ENCODE measurements around the gene FSHR. TPM values are rescaled to one million over a fixed set of nuclear protein-coding genes. Genes with fewer than 3 reads are reported as not detected.

FSHR gene
- total and polyA plus RNA-seq, 2 donors (not counting 3 experiments of a cell fraction or from before 2014, with no cell fraction given), result not detected

- no peaks in the 10 kb centered on the region for H3K4me1 ChIP-seq (ENCODE audit: control insufficient read depth, extremely low read depth, insufficient read depth, low read length)
- no peaks in the 10 kb centered on the region for H4K20me1 ChIP-seq (replicated peaks; ENCODE audit: control insufficient read depth, extremely low read depth, insufficient read depth, low read length)
- no peak overlapping the region for H3K27ac ChIP-seq (ENCODE audit: insufficient read depth, low read depth, low read length)
- ChIA-PET CTCF (no interaction called here), POLR2A (no interaction called here)
- H3K4me2 ChIP-seq (ENCODE audit: insufficient read depth, low read length), result no peak overlapping the region
- BruUV-seq (replicated peaks), result no TSS peak
- H2AFZ ChIP-seq (ENCODE audit: low read depth, low read length), result no peak overlapping the region
- TF ChIP-seq MAX (IDR thresholded peaks at IDR 0.05; ENCODE audit: insufficient read depth, insufficient read length) (no peak), EZH2 (IDR thresholded peaks at IDR 0.05; ENCODE audit: borderline replicate concordance, low read depth, low read length, severe bottlenecking) (no peak)
- FAIRE-seq (no peak), DNase-seq (ENCODE audit: low read depth, low spot score) (no peak)
- H3K36me3 ChIP-seq (ENCODE audit: control insufficient read depth in 2 of 2, extremely low read depth in 1 of 2, insufficient read depth in 2 of 2, low read length in 2 of 2), result no peaks in the 10 kb centered on the region
- no peaks in the 10 kb centered on the region for H3K79me2 ChIP-seq (ENCODE audit: control insufficient read depth, insufficient read depth, low read length)
- H3K9me1 ChIP-seq (replicated peaks; ENCODE audit: control insufficient read depth, extremely low read depth, insufficient read depth, low read length), result no peaks in the 10 kb centered on the region
- H3K27me3 ChIP-seq (ENCODE audit: control insufficient read depth in 2 of 2, insufficient read depth in 2 of 2, low read length in 2 of 2), result no peaks in the 10 kb centered on the region
- intact Hi-C loops (cut with micrococcal nuclease), result no loop called here
- H3K9me3 ChIP-seq (replicated peaks; ENCODE audit: control insufficient read depth, insufficient read depth, low read length), result no peaks in the 10 kb centered on the region
- no peak overlapping the region for H3K9ac ChIP-seq (replicated peaks; ENCODE audit: extremely low read depth, insufficient read depth, low read length)
- dilution Hi-C loops (cut with MboI; ENCODE audit: extremely low pct_ligation_motif_present, low sequenced_read_pairs), result no loop called here
- no peak overlapping the region for H3K4me3 ChIP-seq (replicated peaks in 1 of 3; ENCODE audit: insufficient read depth in 1 of 3, low read depth in 1 of 3, low read length in 3 of 3)
Measured at GRCh38 chr2:49192036-49192435, 37.7 kb upstream of the FSHR start.

GRCh38 chr2:49189512-49190225 is 35.4 kb upstream of the FSHR start:
- H3K9me1 ChIP-seq (replicated peaks; ENCODE audit: control insufficient read depth, extremely low read depth, insufficient read depth, low read length), result no peaks in the 10 kb centered on the region
- no peak overlapping the region for H2AFZ ChIP-seq (ENCODE audit: low read depth, low read length)
- no peak overlapping the region for H3K4me3 ChIP-seq (replicated peaks in 1 of 3; ENCODE audit: insufficient read depth in 1 of 3, low read depth in 1 of 3, low read length in 3 of 3)
- POLR2A ChIA-PET, result no interaction called here
- H3K4me2 ChIP-seq (ENCODE audit: insufficient read depth, low read length), result no peak overlapping the region
- no peak for DNase-seq (ENCODE audit: low read depth, low spot score)
- intact Hi-C loops (cut with micrococcal nuclease) (no loop called here), dilution Hi-C loops (cut with MboI; ENCODE audit: extremely low pct_ligation_motif_present, low sequenced_read_pairs) (no loop called here)
- FAIRE-seq, result no peak
- H3K27me3 ChIP-seq (ENCODE audit: control insufficient read depth in 2 of 2, insufficient read depth in 2 of 2, low read length in 2 of 2), result no peaks in the 10 kb centered on the region
- no TSS peak for BruUV-seq (replicated peaks)
- H4K20me1 ChIP-seq (replicated peaks; ENCODE audit: control insufficient read depth, extremely low read depth, insufficient read depth, low read length), result no peaks in the 10 kb centered on the region
- no peak for TF ChIP-seq MYC (IDR thresholded peaks at IDR 0.05; ENCODE audit: low read depth, low read length)
- TF ChIP-seq FOS (IDR thresholded peaks at IDR 0.05; ENCODE audit: borderline replicate concordance, insufficient read depth, low read length), result no peak
- TF ChIP-seq POLR2A (IDR thresholded peaks at IDR 0.05; ENCODE audit: low read depth, low read length), result no peak
- TF ChIP-seq JUN (IDR thresholded peaks at IDR 0.05; ENCODE audit: borderline replicate concordance, insufficient read depth, insufficient read length, low read depth), result no peak
- no peak for TF ChIP-seq GATA2 (IDR thresholded peaks at IDR 0.05; ENCODE audit: insufficient read depth, insufficient read length, low read depth, low read length)
- no peak for TF ChIP-seq EZH2 (IDR thresholded peaks at IDR 0.05; ENCODE audit: borderline replicate concordance, low read depth, low read length, severe bottlenecking)
- no peak for TF ChIP-seq MAX (IDR thresholded peaks at IDR 0.05; ENCODE audit: insufficient read depth, insufficient read length)
- no peak for TF ChIP-seq POLR2AphosphoS5 (IDR thresholded peaks at IDR 0.05; ENCODE audit: insufficient read depth, low read depth, low read length)
- TF ChIP-seq CTCF (IDR thresholded peaks at IDR 0.05; ENCODE audit: extremely low read depth in 1 of 2, insufficient read depth in 1 of 2, low read depth in 1 of 2, low read length in 2 of 2), result no peak
- H3K9me3 ChIP-seq (replicated peaks; ENCODE audit: control insufficient read depth, insufficient read depth, low read length), result peaks cover 3% of the 10 kb centered on the region
- no peak overlapping the region for H3K27ac ChIP-seq (ENCODE audit: insufficient read depth, low read depth, low read length)
- no peaks in the 10 kb centered on the region for H3K36me3 ChIP-seq (ENCODE audit: control insufficient read depth in 2 of 2, extremely low read depth in 1 of 2, insufficient read depth in 2 of 2, low read length in 2 of 2)
- CTCF ChIA-PET, result no interaction called here
- no peaks in the 10 kb centered on the region for H3K79me2 ChIP-seq (ENCODE audit: control insufficient read depth, insufficient read depth, low read length)
- H3K4me1 ChIP-seq (ENCODE audit: control insufficient read depth, extremely low read depth, insufficient read depth, low read length), result no peaks in the 10 kb centered on the region
- no peak overlapping the region for H3K9ac ChIP-seq (replicated peaks; ENCODE audit: extremely low read depth, insufficient read depth, low read length)

All from endothelial cell of umbilical vein (primary cell).